Loucy (cell line): ENCODE data around the gene LTBP4.

Experiments used
- H2AFZ ChIP-seq: fragments of 200-600 bp; sonication (generic); 2 replicates; pipeline ENCODE4 v1.6.0; 2016; ENCODE audit warnings: antibody characterized with exemption, mild to moderate bottlenecking, low read length, moderate library complexity
- H3F3A ChIP-seq: fragments of 200-600 bp; 2 replicates; pipeline ENCODE4 v1.6.0; 2016; ENCODE audit warnings: antibody characterized with exemption, low read depth, mild to moderate bottlenecking
- H3K27me3 ChIP-seq: fragments of 200-600 bp; sonication (generic); 2 replicates; pipeline ENCODE4 v1.6.1; 2014; ENCODE audit warnings: low read length, mild to moderate bottlenecking; ENCODE audit not compliant: insufficient read depth, poor library complexity, severe bottlenecking
- H3K36me3 ChIP-seq: fragments of 200-600 bp; sonication (generic); 2 replicates; pipeline ENCODE4 v1.6.1; 2016; ENCODE audit warnings: low read length; ENCODE audit not compliant: insufficient read depth
- H3K4me1 ChIP-seq: fragments of 200-600 bp; sonication (generic); 2 replicates; pipeline ENCODE4 v1.5.1; 2014; ENCODE audit warnings: low read length, mild to moderate bottlenecking; ENCODE audit not compliant: insufficient read depth, poor library complexity, severe bottlenecking
- H3K4me2 ChIP-seq: fragments of 200-600 bp; sonication (generic); 2 replicates; pipeline ENCODE4 v1.6.0; 2014; ENCODE audit warnings: antibody characterized with exemption, low read length, low read depth, mild to moderate bottlenecking; ENCODE audit not compliant: poor library complexity, severe bottlenecking
- H3K4me3 ChIP-seq: fragments of 200-600 bp; sonication (generic); 2 replicates; pipeline ENCODE4 v1.5.1; 2014; ENCODE audit warnings: low read length, mild to moderate bottlenecking, mixed read lengths; ENCODE audit not compliant: poor library complexity, severe bottlenecking
- H3K79me2 ChIP-seq: fragments of 200-600 bp; sonication (generic); 2 replicates; pipeline ENCODE4 v1.6.1; 2014; ENCODE audit warnings: low read length; ENCODE audit not compliant: insufficient read depth
- H3K9ac ChIP-seq: fragments of 200-600 bp; sonication (generic); 2 replicates; pipeline ENCODE4 v1.6.0; 2014; ENCODE audit warnings: mild to moderate bottlenecking, low read depth, low read length, moderate library complexity; ENCODE audit not compliant: poor library complexity, severe bottlenecking
- H3K9me2 ChIP-seq: fragments of 200-600 bp; sonication (generic); replicated peaks from 2 replicates; pipeline ENCODE4 v1.6.1; 2016; ENCODE audit warnings: low read depth, low read length, mixed read lengths
- H3K9me3 ChIP-seq: fragments of 200-600 bp; sonication (generic); 2 replicates; pipeline ENCODE4 v1.6.1; 2014; ENCODE audit warnings: mild to moderate bottlenecking, antibody characterized with exemption, low read length, low read depth; ENCODE audit not compliant: insufficient read depth
- H4K20me1 ChIP-seq: fragments of 200-600 bp; sonication (generic); 2 replicates; pipeline ENCODE4 v1.6.0; 2014; ENCODE audit warnings: antibody characterized with exemption, low read length, mild to moderate bottlenecking; ENCODE audit not compliant: insufficient read depth, poor library complexity, severe bottlenecking
- EZH2phosphoT487 ChIP-seq: fragments of 200-600 bp; IDR thresholded peaks from 2 replicates; pipeline ENCODE4 v1.6.1; 2018; ENCODE audit warnings: antibody characterized with exemption, mild to moderate bottlenecking, moderate library complexity, borderline replicate concordance
- TF ChIP-seq, protein P1 (sequence below): fragments of 200-600 bp; sonication (generic); conservative IDR thresholded peaks from 2 replicates; pipeline ENCODE4 v1.5.1; 2014; ENCODE audit warnings: mild to moderate bottlenecking, antibody characterized with exemption, low read length

Gene LTBP4

DNA sequence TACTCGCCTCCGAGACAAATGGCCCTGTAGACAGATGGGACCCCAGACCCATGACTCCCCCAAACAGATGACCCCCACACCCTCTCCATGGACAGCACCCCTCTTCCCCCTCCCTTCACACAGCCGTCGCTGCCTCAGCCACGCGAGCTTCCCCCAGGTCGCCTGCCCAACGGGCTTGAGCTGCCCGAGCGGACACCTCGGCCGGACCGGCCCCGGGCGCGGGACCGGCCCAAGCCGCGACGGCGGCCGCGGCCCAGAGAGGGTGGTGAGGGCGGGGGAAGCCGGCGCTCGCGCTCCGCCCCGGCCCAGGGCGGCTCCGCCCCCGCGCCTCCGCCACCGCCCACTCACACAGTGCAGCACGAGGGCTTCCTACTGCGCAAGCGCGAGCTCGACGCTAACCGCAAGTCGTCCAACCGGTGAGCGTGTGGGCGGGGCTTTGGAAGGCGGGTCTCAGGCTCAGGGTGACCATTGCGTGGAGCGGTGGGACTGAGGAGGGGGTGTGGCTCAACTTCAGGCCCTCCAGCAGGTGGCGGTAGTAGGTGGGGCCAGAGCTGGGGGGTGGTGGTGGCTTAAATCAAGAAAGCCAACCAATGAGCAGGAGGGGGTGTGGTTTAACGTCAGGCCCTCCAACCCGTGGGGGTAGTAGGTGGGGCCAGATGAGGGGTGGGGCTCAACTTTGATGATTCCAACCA, 30.7 kb upstream of the LTBP4 start:
- Histone ChIP-seq H4K20me1 (no peaks in the 10 kb centered on the region), H3K4me3 (peak overlapping the region; percentile 72), H3K9me2 (no peaks in the 10 kb centered on the region), H2AFZ (peak overlapping the region; percentile 79), H3K4me1 (peaks cover 5% of the 10 kb centered on the region), H3K27me3 (no peaks in the 10 kb centered on the region), H3K4me2 (peak overlapping the region; percentile 85), H3K9me3 (no peaks in the 10 kb centered on the region), H3K79me2 (no peaks in the 10 kb centered on the region), H3K9ac (peak overlapping the region; percentile 66), H3K36me3 (no peaks in the 10 kb centered on the region), H3F3A (no peaks in the 10 kb centered on the region)
- TF ChIP-seq, protein P1, sequence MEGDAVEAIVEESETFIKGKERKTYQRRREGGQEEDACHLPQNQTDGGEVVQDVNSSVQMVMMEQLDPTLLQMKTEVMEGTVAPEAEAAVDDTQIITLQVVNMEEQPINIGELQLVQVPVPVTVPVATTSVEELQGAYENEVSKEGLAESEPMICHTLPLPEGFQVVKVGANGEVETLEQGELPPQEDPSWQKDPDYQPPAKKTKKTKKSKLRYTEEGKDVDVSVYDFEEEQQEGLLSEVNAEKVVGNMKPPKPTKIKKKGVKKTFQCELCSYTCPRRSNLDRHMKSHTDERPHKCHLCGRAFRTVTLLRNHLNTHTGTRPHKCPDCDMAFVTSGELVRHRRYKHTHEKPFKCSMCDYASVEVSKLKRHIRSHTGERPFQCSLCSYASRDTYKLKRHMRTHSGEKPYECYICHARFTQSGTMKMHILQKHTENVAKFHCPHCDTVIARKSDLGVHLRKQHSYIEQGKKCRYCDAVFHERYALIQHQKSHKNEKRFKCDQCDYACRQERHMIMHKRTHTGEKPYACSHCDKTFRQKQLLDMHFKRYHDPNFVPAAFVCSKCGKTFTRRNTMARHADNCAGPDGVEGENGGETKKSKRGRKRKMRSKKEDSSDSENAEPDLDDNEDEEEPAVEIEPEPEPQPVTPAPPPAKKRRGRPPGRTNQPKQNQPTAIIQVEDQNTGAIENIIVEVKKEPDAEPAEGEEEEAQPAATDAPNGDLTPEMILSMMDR = peak; percentile 67
- no peak for TF ChIP-seq EZH2phosphoT487

DNA sequence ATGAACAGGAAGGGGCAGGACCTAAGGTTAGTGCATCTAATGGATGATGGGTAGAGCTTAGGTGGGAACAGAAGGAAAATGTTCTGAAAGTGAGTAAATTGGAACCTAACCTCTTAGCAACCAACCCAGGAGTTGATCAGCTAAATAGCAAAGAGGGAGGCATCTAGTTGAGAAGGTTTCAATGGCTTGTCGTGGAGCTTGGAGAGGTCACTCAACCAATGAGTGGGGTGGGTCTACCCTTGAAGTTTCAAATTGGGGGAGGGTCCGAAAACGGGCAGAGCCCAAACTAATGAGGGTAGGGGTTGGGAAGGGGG, 30.2 kb upstream of the LTBP4 start:
- Histone ChIP-seq H3K27me3 (no peaks in the 10 kb centered on the region), H3K36me3 (no peaks in the 10 kb centered on the region), H3K4me2 (peak overlapping the region; percentile 47), H3K9ac (no peak overlapping the region), H3K4me3 (peak overlapping the region; percentile 45), H3K79me2 (no peaks in the 10 kb centered on the region), H2AFZ (peak overlapping the region; percentile 22), H3K9me3 (no peaks in the 10 kb centered on the region), H3K4me1 (peaks cover 5% of the 10 kb centered on the region), H3F3A (no peaks in the 10 kb centered on the region), H4K20me1 (no peaks in the 10 kb centered on the region), H3K9me2 (no peaks in the 10 kb centered on the region)
- no peak for TF ChIP-seq EZH2phosphoT487
- TF ChIP-seq, protein P1 = no peak

DNA sequence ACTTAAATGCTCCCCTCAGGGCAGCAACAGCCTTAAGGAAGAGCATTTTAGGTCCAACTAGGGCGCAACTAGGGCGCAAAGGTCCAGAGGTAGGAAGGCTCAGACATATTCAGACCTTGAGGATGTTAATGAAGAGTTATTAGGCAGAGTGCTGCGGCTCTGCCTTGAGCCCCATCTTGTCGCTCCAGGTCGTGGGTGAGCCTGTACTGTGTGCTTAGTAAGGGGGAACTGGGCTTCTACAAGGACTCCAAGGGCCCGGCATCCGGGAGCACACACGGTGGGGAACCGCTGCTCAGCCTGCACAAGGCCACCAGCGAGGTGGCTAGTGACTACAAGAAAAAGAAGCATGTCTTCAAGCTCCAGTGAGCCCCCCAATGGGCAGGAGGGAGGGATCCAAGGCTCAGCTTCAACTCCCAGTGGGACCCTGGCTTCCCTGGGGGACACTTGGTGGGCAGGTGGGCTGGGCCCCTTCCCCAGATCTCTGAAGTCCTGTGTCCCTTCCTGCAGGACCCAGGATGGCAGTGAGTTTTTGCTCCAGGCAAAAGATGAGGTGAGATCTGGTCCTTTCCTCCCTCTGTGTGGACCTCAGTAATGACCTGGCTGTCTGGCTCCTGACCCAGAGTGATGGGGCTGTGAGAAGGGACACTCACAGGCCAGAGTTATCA, 29.2 kb upstream of the LTBP4 start:
- no peaks in the 10 kb centered on the region for H3F3A ChIP-seq
- no peaks in the 10 kb centered on the region for H3K9me3 ChIP-seq
- H2AFZ ChIP-seq = no peak overlapping the region
- no peak for TF ChIP-seq EZH2phosphoT487
- TF ChIP-seq, protein P1 = no peak
- H3K9me2 ChIP-seq = no peaks in the 10 kb centered on the region
- H3K4me3 ChIP-seq = no peak overlapping the region
- H3K36me3 ChIP-seq = no peaks in the 10 kb centered on the region
- H4K20me1 ChIP-seq = no peaks in the 10 kb centered on the region
- H3K4me1 ChIP-seq = peaks cover 9% of the 10 kb centered on the region
- H3K79me2 ChIP-seq = peaks cover 3% of the 10 kb centered on the region
- no peak overlapping the region for H3K4me2 ChIP-seq
- no peak overlapping the region for H3K9ac ChIP-seq
- H3K27me3 ChIP-seq = no peaks in the 10 kb centered on the region
